GM21737 (cell line): ENCODE measurements around the gene C1orf174.
"Not testable (repeated sequence)": the region's sequence is repeated elsewhere in the genome, so short reads cannot be mapped to it uniquely, and the experiment has no call there.

ENCODE experiments used
- ATAC-seq: cut with Tn5 transposase; IDR thresholded peaks from one replicate; pipeline ENCODE4 v1.9.1; 2021; ENCODE audit warnings: mild to moderate bottlenecking, moderate library complexity; ENCODE audit not compliant: unreplicated experiment

The C1orf174 gene

DNA sequence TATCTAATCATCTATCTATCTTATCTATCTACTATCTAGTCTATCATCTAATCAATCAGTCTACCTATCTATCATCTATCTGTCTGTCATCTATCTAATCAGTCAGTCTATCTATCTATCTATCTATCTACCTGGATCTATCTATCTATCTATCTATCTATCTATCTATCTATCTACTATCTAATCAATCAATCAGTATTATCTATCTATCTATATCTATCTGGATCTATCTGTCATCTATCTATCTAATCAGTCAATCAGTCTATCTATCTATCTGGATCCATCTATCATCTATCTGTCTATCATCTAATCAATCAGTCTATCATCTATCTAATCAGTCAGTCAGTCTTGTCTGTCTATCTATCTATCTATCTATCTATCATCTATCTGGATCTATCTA is 26.9 kb upstream of the C1orf174 start:
- ATAC-seq: no peak

DNA sequence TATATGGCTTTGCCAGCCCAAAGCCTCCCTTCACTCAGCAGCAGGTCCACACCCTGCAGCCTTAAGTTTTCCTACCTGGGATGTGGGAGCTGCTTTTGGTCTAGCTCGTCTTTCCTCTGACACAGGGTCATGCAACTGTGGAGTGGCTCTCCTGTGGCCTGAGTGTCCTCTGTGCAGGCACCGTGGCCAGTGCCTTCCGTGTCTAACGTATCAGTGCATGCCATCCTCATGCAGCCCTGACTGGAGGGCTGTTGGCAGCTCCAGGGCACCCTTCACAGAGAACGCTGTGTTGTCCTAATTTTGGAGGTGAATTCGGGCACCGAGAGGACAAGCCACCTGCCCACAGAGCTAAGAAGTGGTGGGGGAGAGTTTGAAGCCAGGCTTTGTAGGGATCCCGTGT is 25.7 kb upstream of the C1orf174 start:
- ATAC-seq: no peak

DNA sequence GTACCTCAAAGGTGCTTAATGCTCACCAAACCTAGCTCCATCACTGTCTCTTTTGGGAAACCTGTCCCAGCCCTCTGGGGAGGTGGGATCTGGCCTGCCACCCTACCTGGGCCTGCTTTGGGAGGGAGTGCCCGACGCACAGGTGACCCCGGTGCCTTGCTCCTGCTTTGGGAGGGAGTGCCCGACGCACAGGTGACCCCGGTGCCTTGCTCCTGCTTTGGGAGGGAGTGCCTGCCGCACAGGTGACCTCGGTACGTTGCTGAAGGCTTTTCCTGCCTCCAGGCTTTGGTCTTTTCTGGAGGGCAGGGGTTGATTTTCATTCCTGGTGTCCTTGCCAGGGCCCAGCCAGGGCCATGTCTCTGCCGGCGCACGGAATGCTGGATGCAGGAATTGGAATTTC is 25.2 kb upstream of the C1orf174 start:
- no peak for ATAC-seq

DNA sequence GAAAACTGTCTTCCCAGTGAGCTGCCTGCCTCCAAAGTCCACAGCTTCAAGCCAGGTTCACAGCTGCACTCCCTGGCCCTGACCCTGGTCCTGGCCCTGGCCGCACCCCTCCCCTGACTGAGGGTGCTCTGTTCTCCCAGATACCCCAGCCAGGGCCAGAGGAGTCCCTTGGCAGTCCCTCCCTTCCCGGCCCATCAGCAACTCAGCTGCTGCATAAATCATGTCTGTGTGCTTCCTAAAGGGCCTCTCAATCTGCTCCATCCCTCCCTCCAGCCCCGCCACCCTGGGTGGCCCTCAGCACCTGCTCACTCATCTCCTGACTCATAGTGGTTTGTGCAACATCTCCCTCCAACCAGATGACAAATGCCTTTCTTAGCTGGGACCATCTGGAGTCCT is 24.8 kb upstream of the C1orf174 start:
- ATAC-seq: no peak

DNA sequence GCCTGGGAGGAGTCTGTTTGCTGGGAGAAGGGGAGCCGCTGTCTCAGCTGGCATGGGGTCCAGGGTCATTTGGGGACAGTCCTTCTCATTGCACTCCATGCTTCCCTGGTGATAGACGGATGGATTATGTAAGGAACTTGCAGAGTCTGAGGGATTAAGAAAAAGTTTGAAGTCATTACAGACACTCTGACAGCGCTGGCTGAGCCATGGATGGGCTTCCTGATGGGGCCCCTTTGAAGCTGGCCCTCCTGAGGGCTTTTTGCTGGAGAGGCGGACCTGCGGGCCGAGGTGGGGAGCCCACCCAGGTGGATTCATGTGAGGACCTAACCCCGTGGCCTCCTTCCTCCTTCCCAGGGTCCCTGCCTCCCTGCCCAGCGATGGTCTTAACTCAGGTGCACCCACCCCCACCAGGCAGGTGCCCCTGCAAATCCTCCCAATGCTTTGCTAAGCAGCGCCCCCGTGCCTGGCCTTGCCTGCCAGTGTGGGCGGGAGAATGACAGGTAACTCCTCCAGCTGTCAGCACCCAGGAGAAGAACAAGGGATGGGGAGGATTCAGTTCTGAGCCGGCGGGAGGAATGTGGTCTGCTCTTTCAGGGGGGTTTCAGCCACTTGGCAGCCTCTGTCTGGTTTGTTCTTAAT is 24.2 kb upstream of the C1orf174 start:
- ATAC-seq: no peak

DNA sequence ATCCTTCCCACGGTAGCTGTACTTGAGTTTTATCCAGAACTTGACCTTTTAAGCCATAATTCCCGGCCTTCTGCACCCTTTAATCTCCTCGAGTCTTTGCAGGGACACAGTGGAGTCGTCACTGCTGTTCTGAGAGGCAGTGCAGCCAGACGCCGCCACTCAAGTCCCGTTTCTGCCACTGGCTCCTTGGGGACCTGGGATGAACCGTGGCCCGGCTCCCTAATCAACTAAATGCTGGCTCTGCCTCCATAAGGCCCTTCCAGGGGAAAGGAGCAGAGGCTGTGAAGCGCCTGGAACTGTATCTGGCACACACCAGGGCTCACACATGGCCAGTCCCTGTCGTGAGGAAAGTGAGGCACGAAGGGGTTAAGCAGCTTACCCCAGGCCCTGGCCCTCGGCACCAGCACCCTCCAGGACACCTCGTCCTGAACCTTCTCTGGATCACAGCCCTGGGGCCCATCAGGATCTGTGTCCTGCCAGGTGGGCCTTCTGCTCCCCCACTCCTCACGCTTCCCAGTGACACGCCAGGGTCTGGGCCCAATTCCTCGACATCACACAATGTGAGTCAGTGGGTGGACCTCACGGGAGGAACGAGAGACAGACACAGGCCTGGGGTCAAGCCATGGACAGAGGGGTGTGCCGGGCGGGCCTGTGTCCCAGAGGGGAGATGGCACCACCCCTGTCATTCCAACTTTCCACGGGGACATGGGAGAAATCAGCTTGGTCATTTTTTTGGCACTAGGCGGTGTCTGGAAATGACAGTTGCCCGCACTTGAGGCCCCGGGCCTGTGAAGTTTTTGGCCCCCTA is 23.5 kb upstream of the C1orf174 start:
- no peak for ATAC-seq

DNA sequence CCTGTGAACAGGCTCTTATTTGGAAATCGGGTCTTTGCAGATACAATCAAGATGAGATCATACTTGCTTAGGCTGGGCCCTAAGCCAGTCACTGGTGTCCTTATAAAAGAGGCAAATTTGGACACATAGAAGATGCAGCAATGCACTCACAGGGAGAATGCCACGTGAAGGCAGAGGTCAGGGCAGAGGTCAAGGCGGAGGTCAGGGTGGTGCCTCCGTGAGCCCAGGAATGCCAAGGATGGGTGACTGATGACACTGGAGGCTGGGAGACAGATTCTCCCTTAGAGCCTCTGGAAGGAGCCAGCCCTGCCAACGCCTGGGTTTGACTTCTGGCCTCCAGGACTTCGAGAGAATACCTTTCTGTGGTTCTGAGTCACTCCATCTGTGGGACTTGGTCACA is 22.8 kb upstream of the C1orf174 start:
- ATAC-seq: no peak

DNA sequence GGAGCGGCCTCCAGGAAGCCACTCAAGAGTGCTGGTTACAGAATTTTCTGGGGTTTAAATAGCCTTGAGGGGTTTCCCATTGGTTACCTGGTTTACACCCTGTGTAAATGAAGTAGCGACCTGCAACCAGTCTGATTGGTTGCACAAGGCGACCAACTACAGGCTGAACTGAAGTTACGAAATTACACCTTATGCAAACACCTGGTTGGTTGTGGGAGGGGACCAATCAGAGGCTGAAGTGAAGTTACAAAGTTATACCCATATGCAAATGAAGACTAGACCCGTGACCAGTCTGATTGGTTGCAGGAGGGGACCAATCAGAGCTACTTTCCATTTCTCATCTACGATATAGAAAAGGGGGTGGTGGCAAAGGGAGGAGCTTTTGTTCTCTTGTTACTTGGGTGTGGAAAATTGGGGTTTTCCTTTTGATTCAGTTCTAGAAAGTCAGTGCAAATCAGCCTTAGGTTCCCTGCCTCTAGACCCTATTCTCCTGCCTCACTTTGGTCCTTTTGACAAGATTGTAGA is 22.2 kb upstream of the C1orf174 start:
- no peak for ATAC-seq

DNA sequence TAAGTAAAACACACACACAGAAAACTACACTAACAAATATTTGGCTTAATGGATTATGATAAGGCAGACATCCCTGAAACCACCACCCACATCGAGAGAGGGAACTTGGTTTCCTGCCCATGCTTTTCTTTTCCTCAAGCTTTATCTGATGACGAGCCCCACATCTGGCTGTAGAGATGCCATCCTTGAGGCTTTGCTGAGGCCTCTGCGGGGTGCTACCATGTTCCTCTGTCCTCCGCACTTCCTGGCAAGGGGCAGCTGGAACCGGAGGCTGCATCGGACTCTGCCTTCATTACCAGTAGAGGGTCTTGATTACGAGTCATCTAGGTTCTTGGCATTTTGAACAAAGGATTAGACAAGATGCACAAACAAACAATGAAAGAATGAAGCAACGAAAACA is 21.7 kb upstream of the C1orf174 start:
- ATAC-seq: no peak

DNA sequence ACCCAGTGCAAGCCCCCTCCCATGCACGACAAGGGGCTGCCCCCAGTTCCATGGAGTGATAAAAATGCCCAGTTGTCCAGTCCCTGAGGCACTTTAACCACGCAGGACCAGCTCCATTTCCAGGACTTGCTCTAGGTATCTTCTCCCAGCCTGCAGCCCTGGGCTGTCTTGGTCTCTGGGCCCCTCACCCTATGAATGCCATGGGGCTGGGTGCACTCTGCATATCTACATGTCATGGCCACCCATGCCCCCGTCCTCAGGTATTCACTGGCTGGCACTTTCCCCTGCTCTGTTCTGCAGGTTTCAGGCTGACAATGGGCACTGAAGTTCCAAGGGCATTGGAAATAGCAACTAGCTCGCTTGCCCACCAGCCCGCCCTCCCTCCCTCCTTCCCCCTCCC is 19.6 kb upstream of the C1orf174 start:
- no peak for ATAC-seq

DNA sequence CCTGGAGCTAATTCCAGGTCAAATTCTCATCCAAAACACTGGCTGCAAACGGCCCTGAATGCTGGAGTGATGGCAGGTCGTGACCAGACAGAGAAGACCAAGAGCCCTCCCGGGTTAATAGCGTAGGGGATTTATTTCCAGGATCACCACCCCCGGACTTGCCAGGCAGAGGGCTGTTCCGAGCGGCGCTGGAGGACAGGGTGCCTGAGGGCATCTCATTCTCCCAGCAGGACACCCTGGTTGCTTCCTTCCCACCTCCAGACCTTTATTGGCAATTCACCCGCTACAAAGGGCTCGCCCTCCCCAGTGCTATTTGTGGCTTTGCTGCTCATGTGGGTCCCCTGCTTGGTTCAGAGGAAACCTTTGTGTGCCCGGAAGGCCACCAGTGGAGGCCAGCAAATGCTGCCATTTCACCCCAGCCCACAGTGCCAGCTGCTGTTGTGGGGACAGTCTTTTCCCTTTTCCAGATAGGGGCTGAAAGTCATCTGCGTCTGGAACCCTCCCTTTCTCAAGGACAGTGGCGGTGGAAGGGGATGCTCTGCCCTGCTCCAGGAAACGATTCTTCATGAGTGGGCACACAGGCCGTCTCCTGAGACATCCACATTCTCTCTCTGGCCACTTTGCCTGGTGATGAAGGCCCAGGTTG is 19.0 kb upstream of the C1orf174 start:
- ATAC-seq: no peak

DNA sequence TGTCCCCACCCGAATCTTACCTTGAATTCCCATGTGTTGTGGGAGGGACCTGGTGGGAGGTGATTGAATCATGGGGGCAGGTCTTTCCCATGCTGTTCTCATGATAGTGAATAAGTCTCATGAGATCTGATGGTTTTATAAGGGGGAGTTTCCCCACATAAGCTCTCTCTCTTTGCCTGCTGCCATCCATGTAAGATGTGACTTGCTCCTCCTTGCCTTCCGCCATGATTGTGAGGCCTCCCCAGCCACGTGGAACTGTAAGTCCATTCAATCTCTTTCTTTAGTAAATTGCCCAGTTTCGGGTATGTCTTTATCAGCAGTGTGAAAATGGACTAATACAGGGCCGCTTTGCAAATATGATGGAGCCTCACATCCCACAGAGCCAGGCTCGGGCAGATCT is 18.3 kb upstream of the C1orf174 start:
- ATAC-seq: not testable (repeated sequence)

DNA sequence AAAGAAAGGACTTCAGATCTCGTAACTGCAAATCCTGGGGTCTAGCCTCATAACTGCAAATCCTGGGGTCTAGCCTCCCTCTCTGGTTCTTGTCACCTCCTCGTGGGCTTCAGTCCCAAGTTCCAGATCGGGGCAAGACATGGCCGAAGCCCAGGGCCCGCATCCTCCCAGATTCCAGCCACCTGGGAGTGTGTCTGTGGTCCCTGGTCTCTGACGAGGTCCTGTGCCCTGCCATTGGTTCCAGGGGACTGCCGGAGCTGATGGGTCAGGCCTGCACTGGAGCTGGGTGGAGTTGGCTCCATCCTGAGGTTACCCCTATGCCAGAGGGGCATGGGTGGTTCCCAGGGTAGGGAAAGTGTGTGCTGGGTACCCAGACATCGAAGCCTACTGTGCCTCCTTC is 17.7 kb upstream of the C1orf174 start:
- no peak for ATAC-seq

DNA sequence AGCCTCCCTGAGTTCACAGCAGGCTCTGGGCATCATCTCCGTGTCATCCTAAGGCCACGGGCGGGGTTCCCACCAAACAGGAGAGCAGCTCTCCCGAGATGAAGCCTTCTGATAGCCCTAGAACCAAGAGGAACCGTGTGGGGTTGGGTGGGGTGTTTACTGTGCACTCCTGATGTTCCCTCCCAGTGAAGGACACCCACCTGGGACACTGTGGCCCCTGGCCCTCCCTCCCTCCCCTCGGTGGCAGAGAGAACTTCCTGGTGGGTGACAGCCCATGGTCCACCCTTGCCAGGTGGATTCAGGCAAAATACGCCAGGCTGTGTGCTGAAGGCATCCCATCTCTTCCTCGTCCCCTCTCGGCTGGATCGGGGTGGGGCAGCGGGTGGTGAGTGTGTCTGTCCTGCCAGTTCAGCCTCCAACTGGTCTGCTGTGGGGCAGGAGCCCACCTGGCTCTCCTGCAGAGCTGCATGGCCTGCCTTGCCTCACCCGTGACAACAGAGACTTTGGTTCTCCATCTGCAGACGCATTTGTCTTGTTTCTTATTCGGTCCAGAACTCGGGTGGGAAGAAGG is 15.6 kb upstream of the C1orf174 start:
- no peak for ATAC-seq

DNA sequence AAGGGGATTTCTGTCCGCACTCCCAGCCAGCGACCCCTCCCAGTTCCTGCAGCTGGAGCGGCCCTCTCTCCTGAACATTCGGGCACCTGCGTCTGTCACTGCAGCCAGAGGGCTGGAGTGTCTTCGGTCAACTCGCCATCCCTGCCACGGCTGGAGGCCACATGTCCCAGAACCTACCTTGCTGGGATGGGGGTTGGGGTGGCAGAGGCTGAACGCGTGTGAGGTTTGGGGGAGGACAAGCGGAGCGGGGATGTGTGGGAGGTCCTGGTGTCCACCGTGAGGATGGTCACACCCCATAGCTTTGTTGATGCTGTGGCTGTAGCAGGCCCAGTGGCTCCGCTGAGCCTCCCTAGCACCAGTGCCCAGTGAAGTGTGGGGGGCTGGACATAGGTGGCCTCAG is 14.8 kb upstream of the C1orf174 start:
- no peak for ATAC-seq

DNA sequence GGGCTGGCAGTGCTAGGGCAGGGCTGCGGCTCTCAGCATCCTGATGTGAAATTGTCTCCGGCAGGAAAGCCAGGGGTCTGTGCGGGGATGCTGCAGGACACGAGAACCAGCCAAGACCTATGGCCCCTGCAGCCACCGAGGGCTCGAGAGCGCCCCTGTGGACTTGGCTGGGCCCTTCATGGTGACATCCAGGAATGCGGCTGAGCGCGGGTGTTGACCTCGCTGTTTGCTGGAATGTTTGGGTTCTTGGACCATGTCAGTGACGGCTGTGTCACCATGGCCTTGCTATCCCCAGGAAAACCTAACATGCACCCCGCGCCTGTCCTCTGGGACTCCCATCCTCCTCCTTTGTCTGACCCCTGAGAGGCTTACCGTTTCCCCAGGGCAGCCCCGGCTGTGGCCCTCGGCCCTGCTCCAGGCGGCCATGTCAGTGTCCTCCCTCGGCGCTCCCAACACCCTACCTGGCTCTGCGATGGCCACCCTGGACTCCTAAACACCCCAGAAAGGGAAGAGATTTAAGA is 14.3 kb upstream of the C1orf174 start:
- no peak for ATAC-seq

DNA sequence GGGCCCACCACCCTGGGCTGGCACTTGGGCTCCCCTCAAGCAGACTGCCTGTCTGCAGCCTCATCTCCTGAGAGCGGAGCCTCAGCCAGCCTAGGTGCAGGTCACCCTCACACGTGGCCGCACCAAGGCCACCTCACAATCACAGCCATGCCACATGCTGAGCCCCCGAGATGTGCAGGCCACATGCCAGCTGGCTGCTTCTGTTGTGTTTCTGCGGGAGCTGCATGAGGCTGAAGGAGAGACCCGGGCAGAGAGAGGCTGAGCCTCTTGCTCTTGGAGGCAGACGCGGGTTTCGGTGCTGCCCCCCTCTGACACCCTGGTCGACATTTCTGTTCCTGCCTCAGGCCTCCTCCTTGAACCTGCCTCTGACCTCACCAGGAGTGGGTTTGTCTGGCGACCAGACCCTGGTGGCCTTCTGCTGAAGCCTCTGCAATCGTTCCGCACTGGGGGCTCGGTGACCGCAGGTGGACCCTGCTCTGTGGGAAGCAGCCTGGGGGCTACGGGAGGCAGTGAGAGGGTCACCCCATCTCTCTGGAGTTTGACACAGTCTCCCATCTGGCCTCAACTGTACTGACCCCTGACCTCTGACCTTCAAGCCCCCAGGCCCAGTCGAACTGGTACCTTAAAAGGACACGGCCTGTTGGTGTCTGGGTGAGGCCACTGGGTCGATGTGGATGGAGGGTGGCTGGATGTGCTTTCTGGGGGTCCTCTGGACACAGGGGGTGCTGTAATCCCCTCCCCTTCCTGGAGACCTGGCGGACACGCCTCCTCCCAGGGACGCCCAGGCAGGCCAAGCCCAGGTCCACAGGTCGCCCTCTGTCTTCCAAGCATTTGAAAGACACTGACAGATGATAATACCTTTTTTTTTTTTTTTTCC is 13.0 kb upstream of the C1orf174 start:
- ATAC-seq: no peak

DNA sequence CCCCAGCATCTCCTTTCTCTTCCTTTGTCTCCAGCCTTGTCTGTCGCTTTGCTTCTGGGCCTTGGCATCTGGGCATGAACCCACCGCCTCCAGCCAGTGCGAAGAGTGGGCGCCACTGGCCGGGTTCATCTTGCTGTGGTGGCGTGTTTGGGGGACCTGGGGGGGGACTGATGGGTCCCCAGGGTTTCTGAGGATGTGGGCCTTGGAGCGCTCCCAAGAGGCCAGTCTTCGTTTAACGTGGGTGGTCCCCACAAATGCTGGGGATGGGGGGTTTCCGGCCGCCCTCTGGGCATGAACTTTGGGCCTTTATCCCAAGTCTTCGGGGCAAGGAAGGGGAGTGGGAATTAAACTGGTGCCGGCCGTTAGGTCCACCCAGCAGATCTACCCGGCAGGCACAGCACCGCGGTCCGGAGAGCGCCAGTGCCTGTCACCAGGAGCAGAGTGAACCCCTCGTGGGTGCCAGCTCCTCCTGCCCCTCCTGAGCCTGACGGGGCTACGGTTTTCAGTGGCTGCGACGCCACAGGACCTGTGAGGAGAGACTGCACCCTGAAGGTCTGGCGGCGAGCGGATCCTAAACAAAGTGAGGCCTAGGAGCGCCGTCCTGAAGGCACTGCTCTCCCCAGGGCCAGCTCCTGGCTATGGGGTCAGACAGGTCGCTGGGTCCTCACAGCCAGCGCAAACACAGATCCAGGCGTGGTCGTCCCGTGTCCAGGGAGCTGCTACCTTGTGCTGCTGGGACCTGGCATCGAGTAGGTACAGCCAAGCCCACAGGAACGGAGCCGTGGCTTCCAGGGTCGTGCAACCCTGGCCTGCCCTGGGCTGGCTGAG is 12.1 kb upstream of the C1orf174 start:
- ATAC-seq: no peak
